Measurements from ENCODE around the gene GLYR1. TPM values are rescaled to one million over a fixed set of nuclear protein-coding genes. Genes with fewer than 3 reads are reported as not detected.

Gene GLYR1
- total RNA-seq, 1 experiment from 2014 or later: 30.6 TPM

- Histone ChIP-seq H2AFZ (ENCODE audit: low read length) (no peak overlapping the region), H3K9me3 (ENCODE audit: low read length) (no peaks in the 10 kb centered on the region), H3K27ac (ENCODE audit: low read length) (no peak overlapping the region), H3K27me3 (ENCODE audit: low read length) (no peaks in the 10 kb centered on the region), H3K4me1 (ENCODE audit: insufficient read depth, low read length) (peaks cover 5% of the 10 kb centered on the region; the same call in 1 of the 2 replicates), H3F3A (ENCODE audit: low read length, unreplicated experiment) (no peaks in the 10 kb centered on the region), H3K9me2 (replicated peaks; ENCODE audit: low read length) (no peaks in the 10 kb centered on the region), H4K20me1 (ENCODE audit: low read length) (no peaks in the 10 kb centered on the region), H3K4me3 (ENCODE audit: low read length) (no peak overlapping the region), H3K79me2 (ENCODE audit: low read length) (no peaks in the 10 kb centered on the region), H3K9ac (ENCODE audit: low read length) (no peak overlapping the region), H3K4me2 (ENCODE audit: low read length) (no peak overlapping the region), H3K36me3 (ENCODE audit: low read depth, low read length) (no peaks in the 10 kb centered on the region)
- ChIA-PET POLR2A (ENCODE audit: unreplicated experiment) (no interaction called here), CTCF (no interaction called here)
- DNase-seq (no peak), ATAC-seq (no peak)
- no peak for TF ChIP-seq EZH2phosphoT487 (IDR thresholded peaks at IDR 0.05; ENCODE audit: borderline replicate concordance, low read length)
- TF ChIP-seq, protein P1, sequence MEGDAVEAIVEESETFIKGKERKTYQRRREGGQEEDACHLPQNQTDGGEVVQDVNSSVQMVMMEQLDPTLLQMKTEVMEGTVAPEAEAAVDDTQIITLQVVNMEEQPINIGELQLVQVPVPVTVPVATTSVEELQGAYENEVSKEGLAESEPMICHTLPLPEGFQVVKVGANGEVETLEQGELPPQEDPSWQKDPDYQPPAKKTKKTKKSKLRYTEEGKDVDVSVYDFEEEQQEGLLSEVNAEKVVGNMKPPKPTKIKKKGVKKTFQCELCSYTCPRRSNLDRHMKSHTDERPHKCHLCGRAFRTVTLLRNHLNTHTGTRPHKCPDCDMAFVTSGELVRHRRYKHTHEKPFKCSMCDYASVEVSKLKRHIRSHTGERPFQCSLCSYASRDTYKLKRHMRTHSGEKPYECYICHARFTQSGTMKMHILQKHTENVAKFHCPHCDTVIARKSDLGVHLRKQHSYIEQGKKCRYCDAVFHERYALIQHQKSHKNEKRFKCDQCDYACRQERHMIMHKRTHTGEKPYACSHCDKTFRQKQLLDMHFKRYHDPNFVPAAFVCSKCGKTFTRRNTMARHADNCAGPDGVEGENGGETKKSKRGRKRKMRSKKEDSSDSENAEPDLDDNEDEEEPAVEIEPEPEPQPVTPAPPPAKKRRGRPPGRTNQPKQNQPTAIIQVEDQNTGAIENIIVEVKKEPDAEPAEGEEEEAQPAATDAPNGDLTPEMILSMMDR (conservative IDR thresholded peaks at IDR 0.05; ENCODE audit: low read depth, low read length): no peak
- no peak for TF ChIP-seq EZH2 (IDR thresholded peaks at IDR 0.05; ENCODE audit: low read length, unreplicated experiment)
- BruUV-seq (replicated peaks): no TSS peak
- intact Hi-C loops (cut with micrococcal nuclease): no loop called here
These were observed 69.1 kb downstream of the GLYR1 start for GRCh38 chr16:4778050-4778392.

- BruUV-seq (replicated peaks): no TSS peak
- Histone ChIP-seq H2AFZ (ENCODE audit: low read length) (no peak overlapping the region), H4K20me1 (ENCODE audit: low read length) (no peaks in the 10 kb centered on the region), H3K27me3 (ENCODE audit: low read length) (no peaks in the 10 kb centered on the region), H3K36me3 (ENCODE audit: low read depth, low read length) (no peaks in the 10 kb centered on the region), H3K9me3 (ENCODE audit: low read length) (no peaks in the 10 kb centered on the region), H3K4me2 (ENCODE audit: low read length) (no peak overlapping the region), H3K4me1 (ENCODE audit: insufficient read depth, low read length) (peaks cover 5% of the 10 kb centered on the region; the same call in 1 of the 2 replicates), H3K9me2 (replicated peaks; ENCODE audit: low read length) (no peaks in the 10 kb centered on the region), H3K4me3 (ENCODE audit: low read length) (no peak overlapping the region), H3F3A (ENCODE audit: low read length, unreplicated experiment) (no peaks in the 10 kb centered on the region), H3K9ac (ENCODE audit: low read length) (no peak overlapping the region), H3K27ac (ENCODE audit: low read length) (no peak overlapping the region), H3K79me2 (ENCODE audit: low read length) (no peaks in the 10 kb centered on the region)
- CTCF ChIA-PET: no interaction called here
- TF ChIP-seq EZH2 (IDR thresholded peaks at IDR 0.05; ENCODE audit: low read length, unreplicated experiment): no peak
- TF ChIP-seq, protein P1 (conservative IDR thresholded peaks at IDR 0.05; ENCODE audit: low read depth, low read length): no peak
- no peak for TF ChIP-seq EZH2phosphoT487 (IDR thresholded peaks at IDR 0.05; ENCODE audit: borderline replicate concordance, low read length)
- POLR2A ChIA-PET (ENCODE audit: unreplicated experiment): no interaction called here
- DNase-seq (no peak), ATAC-seq (no peak)
- intact Hi-C loops (cut with micrococcal nuclease): no loop called here
These were observed 69.6 kb downstream of the GLYR1 start for GRCh38 chr16:4777339-4778049.

DNA sequence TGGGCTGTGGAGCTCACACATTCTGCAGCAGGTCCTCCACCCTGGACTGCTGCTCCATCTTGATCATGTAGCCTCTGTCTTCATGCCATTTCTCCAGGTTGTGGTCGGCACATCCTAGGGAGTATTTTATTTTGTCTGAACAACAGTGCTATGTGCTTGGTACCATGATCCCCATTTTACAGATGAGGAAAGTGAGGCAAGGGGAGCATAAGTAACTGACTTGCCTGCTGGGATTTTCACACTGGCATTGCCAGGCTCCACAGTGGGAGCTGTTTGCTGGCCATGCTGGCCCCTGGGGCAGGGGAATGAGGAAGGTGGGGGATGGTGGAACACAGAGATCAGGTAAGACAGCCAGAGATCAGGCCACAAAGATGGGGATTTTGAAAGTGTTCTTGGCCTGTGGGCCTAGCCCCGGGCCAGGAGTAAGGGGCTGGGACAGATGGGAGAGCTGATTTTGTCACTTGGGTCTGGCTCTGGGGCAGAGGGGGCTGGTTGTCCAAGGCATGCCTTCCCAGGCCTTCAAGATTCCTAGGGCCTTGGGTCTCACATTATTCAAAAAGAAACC is 70.9 kb downstream of the GLYR1 start:
- BruUV-seq (replicated peaks): no TSS peak
- no peak for ATAC-seq

More for the DNA sequence above, 70.9 kb downstream of the GLYR1 start:
- Histone ChIP-seq H2AFZ (ENCODE audit: low read length) (no peak overlapping the region), H3K4me2 (ENCODE audit: low read length) (no peak overlapping the region), H3K9me2 (replicated peaks; ENCODE audit: low read length) (no peaks in the 10 kb centered on the region), H3F3A (ENCODE audit: low read length, unreplicated experiment) (no peaks in the 10 kb centered on the region), H3K79me2 (ENCODE audit: low read length) (no peaks in the 10 kb centered on the region), H3K9me3 (ENCODE audit: low read length) (no peaks in the 10 kb centered on the region), H3K27me3 (ENCODE audit: low read length) (no peaks in the 10 kb centered on the region), H3K36me3 (ENCODE audit: low read depth, low read length) (no peaks in the 10 kb centered on the region), H3K4me3 (ENCODE audit: low read length) (no peak overlapping the region), H4K20me1 (ENCODE audit: low read length) (no peaks in the 10 kb centered on the region), H3K27ac (ENCODE audit: low read length) (no peak overlapping the region), H3K9ac (ENCODE audit: low read length) (no peak overlapping the region), H3K4me1 (ENCODE audit: insufficient read depth, low read length) (peaks cover 5% of the 10 kb centered on the region; the same call in 1 of the 2 replicates)
- TF ChIP-seq EZH2 (IDR thresholded peaks at IDR 0.05; ENCODE audit: low read length, unreplicated experiment): no peak
- TF ChIP-seq EZH2phosphoT487 (IDR thresholded peaks at IDR 0.05; ENCODE audit: borderline replicate concordance, low read length): no peak
- TF ChIP-seq, protein P1 (conservative IDR thresholded peaks at IDR 0.05; ENCODE audit: low read depth, low read length): no peak
- ChIA-PET POLR2A (ENCODE audit: unreplicated experiment) (no interaction called here), CTCF (no interaction called here)
- DNase-seq: no peak
- intact Hi-C loops (cut with micrococcal nuclease): no loop called here

All from PC-3 (cell line).